ENCODE measurements around the gene MFSD6.
"Not testable (repeated sequence)": the region's sequence is repeated elsewhere in the genome, so short reads cannot be mapped to it uniquely, and the experiment has no call there.

The MFSD6 gene

DNA sequence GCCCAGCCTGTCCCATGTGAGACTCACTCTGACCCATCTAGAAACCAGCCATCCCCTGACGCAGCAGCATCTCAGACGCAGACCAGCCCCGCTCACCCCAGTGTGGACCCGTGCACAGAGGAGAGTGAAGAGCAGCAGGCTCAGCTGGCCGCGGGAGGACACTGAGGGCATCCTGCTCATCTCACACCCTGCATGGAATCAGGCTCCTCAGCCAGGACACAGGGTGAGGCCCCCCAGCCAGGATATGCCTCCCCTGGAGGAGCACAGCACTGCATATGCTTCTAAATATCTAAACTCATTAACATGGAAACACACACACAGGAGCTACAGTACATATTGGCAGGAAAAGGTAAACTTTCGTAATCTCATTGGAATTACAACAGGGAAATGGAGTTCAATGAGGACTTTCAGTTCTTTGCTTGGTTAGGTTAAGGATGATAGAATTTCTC is 91.9 kb downstream of the MFSD6 start:
- no peak for DNase-seq

- DNase-seq, result no peak
These were observed 93.1 kb downstream of the MFSD6 start for GRCh38 chr2:190501231-190501630.

GRCh38 chr2:190501702-190502407 is 93.7 kb downstream of the MFSD6 start:
- DNase-seq, result no peak

GRCh38 chr2:190503088-190503487 is 94.9 kb downstream of the MFSD6 start:
- DNase-seq, result no peak

- no peak for DNase-seq
These were observed 96.8 kb downstream of the MFSD6 start for GRCh38 chr2:190504912-190505311.

- no peak for DNase-seq
These were observed 97.5 kb downstream of the MFSD6 start for GRCh38 chr2:190505696-190506095.

GRCh38 chr2:190506666-190507065 is 98.5 kb downstream of the MFSD6 start:
- no peak for DNase-seq

DNA sequence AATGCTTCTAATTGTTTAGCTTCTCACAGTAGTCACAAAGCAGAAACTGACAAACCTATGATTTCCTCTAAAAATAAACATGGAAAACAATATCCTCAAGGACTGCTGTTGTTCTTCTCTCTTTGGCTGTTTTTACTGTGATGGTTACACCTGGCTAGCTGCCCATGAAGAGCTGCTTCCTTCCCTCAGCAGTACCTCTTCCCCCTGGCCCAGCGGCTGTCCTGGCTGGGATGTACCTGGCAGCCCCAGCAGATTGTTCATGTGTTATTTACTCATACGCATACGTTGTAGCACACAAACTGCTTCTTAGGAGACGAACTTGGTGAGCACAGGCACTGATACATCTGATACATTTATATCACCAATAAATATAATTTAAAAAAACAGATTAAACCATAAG is 99.0 kb downstream of the MFSD6 start:
- DNase-seq, result no peak

- DNase-seq, result not testable (repeated sequence)
These were observed 101.7 kb downstream of the MFSD6 start for GRCh38 chr2:190509895-190510294.

- no peak for DNase-seq
These were observed 102.9 kb downstream of the MFSD6 start for GRCh38 chr2:190511104-190511503.

- DNase-seq, result no peak
These were observed 104.5 kb downstream of the MFSD6 start for GRCh38 chr2:190512539-190513095.

- DNase-seq, result no peak
These were observed 105.7 kb downstream of the MFSD6 start for GRCh38 chr2:190513877-190514276.

DNA sequence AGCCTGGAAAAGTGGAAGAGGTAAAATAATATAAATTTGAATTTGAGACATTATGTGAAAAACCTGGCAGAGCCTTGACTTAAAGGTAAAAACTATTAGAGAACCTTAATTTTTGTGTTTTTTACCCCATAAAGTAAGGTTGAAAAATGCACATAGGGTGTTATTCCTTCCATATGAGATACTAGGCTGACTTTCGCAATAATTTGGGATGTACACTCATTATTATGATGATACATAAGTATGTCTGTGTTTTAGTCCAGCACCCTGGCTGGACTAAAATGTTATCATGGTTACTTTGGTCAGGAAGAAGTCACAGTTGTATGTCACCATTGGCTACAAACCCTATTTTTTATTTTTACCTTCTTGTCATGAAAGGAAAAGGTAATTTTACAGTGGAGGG is 106.5 kb downstream of the MFSD6 start:
- DNase-seq, result no peak

DNA sequence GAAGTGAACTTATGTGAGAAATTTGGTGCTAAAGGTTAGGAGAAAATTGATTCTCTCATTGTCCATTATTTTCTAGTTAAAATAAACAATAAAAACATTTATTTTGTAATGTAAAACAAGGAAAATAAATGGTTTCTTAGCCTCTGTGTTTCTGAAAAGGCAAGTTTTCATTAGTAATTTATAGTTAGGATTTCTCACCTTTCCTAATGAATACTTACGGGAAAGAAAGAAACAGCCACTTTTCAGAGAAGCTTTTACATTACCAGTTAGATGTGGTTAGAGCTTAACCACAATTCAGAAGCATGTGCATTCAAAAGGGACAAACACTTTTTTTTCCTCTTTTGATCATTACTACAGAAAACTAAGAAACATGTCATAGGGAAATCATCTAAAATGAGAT is 107.5 kb downstream of the MFSD6 start:
- DNase-seq, result no peak

- DNase-seq, result no peak
These were observed 109.3 kb downstream of the MFSD6 start for GRCh38 chr2:190517468-190517867.

- DNase-seq, result no peak
These were observed 112.0 kb downstream of the MFSD6 start for GRCh38 chr2:190519975-190520767.

DNA sequence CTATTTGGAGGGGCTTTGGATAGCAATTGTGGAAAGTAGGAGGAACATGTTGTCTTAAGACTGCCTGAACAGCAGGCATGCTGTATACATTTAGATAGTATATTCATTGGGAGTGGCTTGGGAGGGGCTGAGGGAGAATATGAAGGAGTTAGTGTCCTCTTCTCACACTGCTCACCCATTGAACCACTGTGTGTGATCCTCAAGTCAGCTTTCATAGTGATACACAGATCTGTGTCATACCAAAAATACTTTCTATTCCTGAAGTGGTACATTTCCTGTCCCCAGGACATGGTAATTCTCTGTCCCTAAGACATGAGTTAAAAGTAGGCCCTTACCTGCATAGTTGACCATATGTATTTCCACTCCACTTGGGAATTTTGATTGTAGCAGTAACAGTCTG is 116.8 kb downstream of the MFSD6 start:
- no peak for DNase-seq

DNA sequence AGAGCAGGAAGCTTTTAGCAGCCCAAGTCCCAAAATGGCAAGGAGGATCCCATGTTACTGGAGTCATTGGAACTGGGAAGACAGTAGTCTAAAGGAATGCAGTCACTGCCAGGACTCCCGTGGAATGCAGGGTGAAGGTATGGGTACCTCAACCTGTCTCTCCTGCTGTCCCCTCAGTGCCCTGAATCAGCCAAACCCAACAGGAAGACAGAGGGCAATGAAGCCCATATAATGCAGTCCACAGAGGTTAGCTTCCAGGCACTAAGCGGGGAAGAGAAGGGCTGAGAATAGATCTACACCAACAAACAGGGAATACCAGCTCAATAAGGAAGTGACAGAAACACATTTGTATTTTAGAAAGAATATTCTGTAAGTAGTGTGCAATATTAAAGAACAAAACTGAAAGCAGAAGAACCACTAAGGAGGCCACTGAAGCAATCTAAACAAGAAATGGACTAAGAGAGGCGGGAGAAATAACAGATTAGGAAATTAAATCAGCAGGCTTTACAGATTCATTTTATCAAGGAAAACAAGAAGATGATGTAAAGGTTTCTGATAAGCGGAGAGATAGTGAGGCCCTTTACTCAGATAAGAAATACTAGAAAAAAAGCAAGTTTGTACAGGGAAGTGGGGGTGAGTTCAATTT is 118.1 kb downstream of the MFSD6 start:
- DNase-seq, result no peak

DNA sequence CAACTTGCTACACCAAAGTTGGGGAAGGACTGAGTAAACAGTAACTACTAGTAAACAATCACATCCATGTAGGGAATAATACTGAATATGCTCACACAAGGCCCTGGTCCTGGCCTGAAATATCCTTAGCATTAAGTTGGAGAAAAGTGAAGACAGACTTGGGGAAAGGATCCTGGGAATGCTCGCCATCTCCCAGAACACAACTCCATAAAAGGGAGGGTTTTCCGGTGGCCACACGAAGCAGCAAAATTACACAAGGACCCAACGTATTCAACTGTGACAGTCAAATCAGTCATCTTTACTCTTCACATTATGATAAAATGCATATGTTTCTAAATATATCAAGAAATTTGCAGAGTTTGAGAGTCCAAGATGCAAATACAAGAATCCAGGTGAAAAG is 119.1 kb downstream of the MFSD6 start:
- no peak for DNase-seq

- DNase-seq, result no peak
These were observed 119.8 kb downstream of the MFSD6 start for GRCh38 chr2:190527918-190528317.

DNA sequence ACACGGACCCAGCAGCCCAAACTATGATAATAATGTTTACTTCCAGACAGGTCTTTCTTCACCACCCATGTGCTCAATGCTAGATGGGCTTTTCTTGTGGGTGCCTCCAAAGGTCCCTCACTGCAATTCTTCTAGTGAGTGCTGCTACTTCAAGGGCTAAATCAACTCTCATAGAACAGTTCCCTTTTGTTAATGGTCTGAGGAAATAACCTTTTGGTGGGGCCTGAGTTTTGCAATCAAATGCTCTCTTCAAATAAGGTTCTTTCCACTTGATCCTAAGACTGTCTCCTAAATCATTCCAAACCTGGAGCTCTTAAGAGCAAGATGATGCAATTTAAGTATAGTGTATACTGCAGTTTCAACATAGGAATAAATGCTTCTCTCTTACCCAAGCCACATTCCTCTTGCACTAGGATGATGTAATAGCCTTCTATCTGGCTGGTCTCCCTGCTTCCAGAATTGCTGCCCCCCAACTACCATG is 120.4 kb downstream of the MFSD6 start:
- no peak for DNase-seq

DNA sequence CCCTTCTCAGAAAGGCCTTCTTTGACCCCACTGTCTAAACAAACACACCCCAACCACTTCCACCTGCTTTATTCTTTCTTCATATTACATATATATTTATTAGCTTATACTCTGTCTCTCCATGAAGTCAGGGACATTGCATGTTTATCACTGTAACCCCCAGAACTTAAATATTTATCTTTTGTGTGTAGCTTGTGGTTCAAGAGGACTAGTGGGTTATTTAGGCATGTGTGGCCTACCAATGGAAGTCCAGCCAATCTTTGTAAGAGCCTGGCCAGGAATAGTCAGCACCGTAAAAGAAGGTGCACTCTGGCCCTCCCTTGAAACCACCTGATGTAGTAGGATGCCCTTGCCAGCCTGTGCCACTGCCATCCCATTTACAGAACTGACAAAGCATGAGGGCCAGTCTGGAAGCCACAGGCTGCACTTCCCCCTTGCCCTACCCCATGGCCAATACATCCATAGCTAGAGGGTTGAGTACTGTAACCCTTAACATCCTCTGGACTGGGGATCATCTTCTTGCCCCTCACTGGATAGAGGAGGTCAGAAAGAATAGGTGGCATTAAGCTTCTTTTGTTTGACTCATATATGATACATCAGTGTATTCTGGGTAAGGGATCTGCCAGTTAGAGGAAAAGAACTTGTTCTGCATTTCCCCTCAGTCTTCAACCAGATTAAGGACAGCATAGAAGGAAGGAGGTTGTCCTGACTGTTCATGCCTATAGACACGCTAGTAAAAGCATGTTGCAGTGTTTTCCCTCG is 121.5 kb downstream of the MFSD6 start:
- DNase-seq, result no peak

All from right kidney (tissue), 1 donor.